ENCODE measurements around the gene SYNM. TPM values are rescaled to one million over a fixed set of nuclear protein-coding genes. Genes with fewer than 3 reads are reported as not detected.

The SYNM gene
- total and polyA plus RNA-seq, 2 of the 8 experiments (the other 6 are each of a cell fraction or from before 2014, with no cell fraction given): 0.89 to 2.0 TPM

GRCh38 chr15:99131441-99132023 lies 26.7 kb downstream of the SYNM start:
- Histone ChIP-seq H3K4ac (replicated peaks; ENCODE audit: insufficient read length, low read depth, low read length) (no peak overlapping the region), H4K20me1 (replicated peaks in 1 of 2; ENCODE audit: control insufficient read depth in 1 of 2, insufficient read depth in 2 of 2, low read length in 2 of 2) (no peaks in the 10 kb centered on the region), H4K91ac (replicated peaks; ENCODE audit: insufficient read length, low read length) (no peak overlapping the region), H3K14ac (ENCODE audit: insufficient read length) (no peak overlapping the region), H3K79me1 (ENCODE audit: low read depth, low read length) (no peaks in the 10 kb centered on the region), H3K9ac (replicated peaks in 1 of 4; ENCODE audit: extremely low read depth in 1 of 4, low read depth in 3 of 4, low read length in 3 of 4) (no peak overlapping the region), H3K4me3 (ENCODE audit: extremely low read depth in 1 of 4, insufficient read depth in 2 of 4, low read depth in 3 of 4, low read length in 4 of 4) (no peak overlapping the region), H3K4me1 (replicated peaks in 1 of 4; ENCODE audit: control insufficient read depth in 3 of 4, insufficient read depth in 4 of 4, low read length in 3 of 4) (no peaks in the 10 kb centered on the region), H2BK120ac (replicated peaks; ENCODE audit: low read depth, low read length) (no peak overlapping the region), H3K4me2 (ENCODE audit: insufficient read depth in 1 of 2, low read depth in 2 of 2, low read length in 2 of 2) (no peak overlapping the region), H3K18ac (ENCODE audit: extremely low read depth, low read length) (no peak overlapping the region), H3K23ac (ENCODE audit: insufficient read length) (no peak overlapping the region), H3K56ac (replicated peaks; ENCODE audit: insufficient read length, low read depth, low read length) (no peak overlapping the region), H2BK20ac (ENCODE audit: low read length) (no peak overlapping the region), H3K36me3 (ENCODE audit: control insufficient read depth in 2 of 4, insufficient read depth in 4 of 4, low read length in 3 of 4) (no peaks in the 10 kb centered on the region), H2AFZ (ENCODE audit: low read length) (no peak overlapping the region), H2BK15ac (ENCODE audit: low read length) (no peak overlapping the region), H3K27me3 (replicated peaks in 1 of 4; ENCODE audit: control insufficient read depth in 3 of 4, extremely low read depth in 1 of 4, insufficient read depth in 3 of 4, low read length in 3 of 4) (no peaks in the 10 kb centered on the region), H3K79me2 (ENCODE audit: control insufficient read depth in 1 of 2, insufficient read depth in 2 of 2, low read length in 2 of 2) (no peaks in the 10 kb centered on the region), H3K9me3 (ENCODE audit: insufficient read depth in 2 of 2, low read depth in 1 of 2, low read length in 1 of 2) (no peaks in the 10 kb centered on the region), H4K5ac (ENCODE audit: insufficient read length, low read depth, low read length) (no peak overlapping the region), H2BK5ac (ENCODE audit: low read depth, low read length) (no peak overlapping the region), H2AK5ac (ENCODE audit: low read depth, low read length) (no peak overlapping the region), H4K8ac (ENCODE audit: extremely low read depth, insufficient read depth, low read length) (no peak overlapping the region), H2BK12ac (ENCODE audit: low read depth, low read length) (no peak overlapping the region), H3K27ac (ENCODE audit: low read depth, low read length) (no peak overlapping the region), H3K23me2 (ENCODE audit: low read depth, low read length) (no peaks in the 10 kb centered on the region)
- ChIA-PET CTCF (ENCODE audit: partially characterized antibody) (interaction anchor here (0.6 to 1.7 kb wide), 3 partner anchors 26 to 626 kb away, joined by 4 to 8 read pairs (median 4); partner anchors contain the start of gene SYNM), POLR2A (ENCODE audit: partially characterized antibody) (no interaction called here)
- no peak for FAIRE-seq
- no peak for DNase-seq (ENCODE audit: low read depth in 1 of 2, low spot score in 2 of 2)
- WGBS, 2 experiments (ENCODE audit: extremely low coverage in 1 of 2, insufficient coverage in 1 of 2, insufficient read length in 1 of 2, insufficient replicate concordance in 2 of 2, low coverage in 1 of 2, low lambda C conversion rate in 2 of 2, missing lambda C conversion rate in 1 of 2): 94% methylated on average over 23 of the region's 25 CpGs; no CpG with 5 or more reads in 1 of the 2 experiments
- TF ChIP-seq PHF8 (conservative IDR thresholded peaks at IDR 0.05; ENCODE audit: low read depth, low read length) (no peak), BACH1 (IDR thresholded peaks at IDR 0.05; ENCODE audit: low read length) (no peak), GABPA (IDR thresholded peaks at IDR 0.05; ENCODE audit: borderline replicate concordance, insufficient read depth, low read length) (no peak), RXRA (IDR thresholded peaks at IDR 0.05; ENCODE audit: insufficient read depth, low read depth, low read length) (no peak), CBX5 (IDR thresholded peaks at IDR 0.05; ENCODE audit: low read depth, low read length) (no peak), SP4 (IDR thresholded peaks at IDR 0.05; ENCODE audit: low read length) (no peak), POLR2A (IDR thresholded peaks at IDR 0.05; ENCODE audit: control extremely low read depth in 1 of 2, low read depth in 2 of 2, low read length in 2 of 2) (no peak), BCL11A (IDR thresholded peaks at IDR 0.05; ENCODE audit: low read depth in 2 of 2, low read length in 2 of 2) (no peak), POU5F1 (IDR thresholded peaks at IDR 0.05; ENCODE audit: low read depth, low read length) (no peak), CBX8 (IDR thresholded peaks at IDR 0.05; ENCODE audit: borderline replicate concordance, low read depth, low read length) (no peak), JUND (IDR thresholded peaks at IDR 0.05; ENCODE audit: low read length) (no peak), RAD21 (IDR thresholded peaks at IDR 0.05 in 1 of 2, conservative IDR thresholded peaks at IDR 0.05 in 1 of 2; ENCODE audit: low read depth in 2 of 2, low read length in 2 of 2) (no peak)
- TF ChIP-seq, protein P1, sequence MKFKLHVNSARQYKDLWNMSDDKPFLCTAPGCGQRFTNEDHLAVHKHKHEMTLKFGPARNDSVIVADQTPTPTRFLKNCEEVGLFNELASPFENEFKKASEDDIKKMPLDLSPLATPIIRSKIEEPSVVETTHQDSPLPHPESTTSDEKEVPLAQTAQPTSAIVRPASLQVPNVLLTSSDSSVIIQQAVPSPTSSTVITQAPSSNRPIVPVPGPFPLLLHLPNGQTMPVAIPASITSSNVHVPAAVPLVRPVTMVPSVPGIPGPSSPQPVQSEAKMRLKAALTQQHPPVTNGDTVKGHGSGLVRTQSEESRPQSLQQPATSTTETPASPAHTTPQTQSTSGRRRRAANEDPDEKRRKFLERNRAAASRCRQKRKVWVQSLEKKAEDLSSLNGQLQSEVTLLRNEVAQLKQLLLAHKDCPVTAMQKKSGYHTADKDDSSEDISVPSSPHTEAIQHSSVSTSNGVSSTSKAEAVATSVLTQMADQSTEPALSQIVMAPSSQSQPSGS (IDR thresholded peaks at IDR 0.05; ENCODE audit: low read length): no peak
